ENCODE data around the gene IER3. TPM values are rescaled to one million over a fixed set of nuclear protein-coding genes. Genes with fewer than 3 reads are reported as not detected.

Gene IER3
- total RNA-seq, 2 experiments from 2014 or later, result 5.7 to 5.8 TPM

DNA sequence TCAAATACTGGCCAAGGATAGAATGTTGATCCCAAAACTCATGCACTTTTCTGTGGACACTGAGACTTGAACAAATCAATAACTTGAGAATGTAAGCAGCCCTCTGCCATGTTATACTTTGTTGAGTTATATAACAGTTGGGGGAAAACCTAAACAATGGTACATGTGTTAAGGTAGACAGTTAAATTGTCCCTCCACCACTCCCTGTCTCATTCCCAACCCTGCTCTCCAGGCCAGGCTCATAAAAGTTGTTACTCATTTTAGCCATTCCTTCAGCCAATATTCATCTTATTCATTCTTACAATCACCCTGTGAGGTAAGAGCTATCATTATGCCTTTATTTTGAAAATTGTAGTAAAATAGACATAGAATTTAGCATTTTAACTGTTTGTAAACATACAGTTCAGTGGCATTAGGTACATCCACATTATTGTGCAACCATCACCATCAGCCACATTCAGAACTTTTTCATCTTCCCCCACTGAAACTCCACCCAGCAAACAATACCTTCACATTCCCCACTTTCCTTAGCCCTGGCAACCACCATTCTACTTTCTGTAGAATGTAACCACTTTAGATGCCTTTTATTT is 38.2 kb upstream of the IER3 start:
- peaks cover 65% of the 10 kb centered on the region for H3K4me1 Mint-ChIP-seq (ENCODE audit: low read depth)
- no peaks in the 10 kb centered on the region for H3K36me3 Mint-ChIP-seq (ENCODE audit: low read depth)
- no peak overlapping the region for H3K27ac ChIP-seq (ENCODE audit: low read depth in 1 of 2, low read length in 2 of 2)
- H3K4me3 ChIP-seq (ENCODE audit: low read length), result no peak overlapping the region
- TF ChIP-seq, protein P1, sequence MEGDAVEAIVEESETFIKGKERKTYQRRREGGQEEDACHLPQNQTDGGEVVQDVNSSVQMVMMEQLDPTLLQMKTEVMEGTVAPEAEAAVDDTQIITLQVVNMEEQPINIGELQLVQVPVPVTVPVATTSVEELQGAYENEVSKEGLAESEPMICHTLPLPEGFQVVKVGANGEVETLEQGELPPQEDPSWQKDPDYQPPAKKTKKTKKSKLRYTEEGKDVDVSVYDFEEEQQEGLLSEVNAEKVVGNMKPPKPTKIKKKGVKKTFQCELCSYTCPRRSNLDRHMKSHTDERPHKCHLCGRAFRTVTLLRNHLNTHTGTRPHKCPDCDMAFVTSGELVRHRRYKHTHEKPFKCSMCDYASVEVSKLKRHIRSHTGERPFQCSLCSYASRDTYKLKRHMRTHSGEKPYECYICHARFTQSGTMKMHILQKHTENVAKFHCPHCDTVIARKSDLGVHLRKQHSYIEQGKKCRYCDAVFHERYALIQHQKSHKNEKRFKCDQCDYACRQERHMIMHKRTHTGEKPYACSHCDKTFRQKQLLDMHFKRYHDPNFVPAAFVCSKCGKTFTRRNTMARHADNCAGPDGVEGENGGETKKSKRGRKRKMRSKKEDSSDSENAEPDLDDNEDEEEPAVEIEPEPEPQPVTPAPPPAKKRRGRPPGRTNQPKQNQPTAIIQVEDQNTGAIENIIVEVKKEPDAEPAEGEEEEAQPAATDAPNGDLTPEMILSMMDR (IDR thresholded peaks at IDR 0.05), result no peak
- H3K27ac Mint-ChIP-seq, result peak overlapping the region; percentile 64
- intact Hi-C loops (cut with DNase I, micrococcal nuclease), result no loop called here
- no peak overlapping the region for H3K4me3 Mint-ChIP-seq
- H3K9me3 ChIP-seq (ENCODE audit: control insufficient read depth in 1 of 2, insufficient read depth in 1 of 2, low read length in 2 of 2), result no peaks in the 10 kb centered on the region
- no peaks in the 10 kb centered on the region for H3K27me3 ChIP-seq (ENCODE audit: control insufficient read depth in 1 of 2, insufficient read depth in 2 of 2, low read length in 2 of 2)
- H3K9me3 Mint-ChIP-seq, result no peaks in the 10 kb centered on the region
- H3K27me3 Mint-ChIP-seq, result no peaks in the 10 kb centered on the region
- ATAC-seq (ENCODE audit: poor library complexity) (no peak), DNase-seq (no peak)
- H3K4me1 ChIP-seq (ENCODE audit: insufficient read depth, low read length), result peaks cover 29% of the 10 kb centered on the region
- ChIA-PET CTCF (no interaction called here), POLR2A (interaction anchor here (0.6 to 2.0 kb wide), 3 partner anchors 11 to 43 kb away, joined by 3 to 9 read pairs (median 4); no protein-coding TSS in a partner anchor)
- H3K36me3 ChIP-seq (ENCODE audit: insufficient read depth, low read length), result no peaks in the 10 kb centered on the region

DNA sequence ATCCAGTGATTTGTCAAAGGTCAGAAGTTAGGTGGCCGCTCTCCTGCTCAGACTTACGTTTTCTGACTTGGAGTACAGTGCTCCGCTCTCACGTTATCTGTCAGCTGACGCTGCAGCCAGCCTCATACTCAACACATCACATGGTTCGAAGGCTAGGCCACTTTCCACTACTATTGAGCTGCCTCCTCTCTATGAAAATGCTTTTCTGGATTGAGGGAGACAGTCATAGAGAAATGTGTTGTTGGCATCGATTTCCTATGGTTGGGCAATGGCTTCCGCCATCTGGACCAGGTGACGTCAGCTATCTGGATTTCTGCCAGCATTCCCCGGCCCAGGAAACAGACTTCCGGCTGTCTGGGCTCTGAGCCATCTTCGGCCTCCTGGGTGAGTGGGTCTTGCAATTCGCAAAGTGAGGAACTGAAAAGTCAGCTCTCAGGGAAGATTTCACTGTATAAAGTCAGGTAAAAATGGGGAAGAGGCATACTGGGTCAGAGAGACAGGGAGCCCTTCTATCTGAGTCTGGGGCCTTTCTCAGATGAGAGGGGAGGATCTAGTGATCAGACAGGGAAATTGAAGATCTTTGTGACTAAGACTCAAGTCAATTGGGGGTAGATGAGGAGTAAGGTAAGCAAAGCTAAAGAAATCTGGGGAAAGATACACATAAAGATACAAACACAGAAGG is 37.5 kb upstream of the IER3 start:
- Histone ChIP-seq H3K36me3 (ENCODE audit: insufficient read depth, low read length) (no peaks in the 10 kb centered on the region), H3K27ac (ENCODE audit: low read depth in 1 of 2, low read length in 2 of 2) (no peak overlapping the region), H3K27me3 (ENCODE audit: control insufficient read depth in 1 of 2, insufficient read depth in 2 of 2, low read length in 2 of 2) (no peaks in the 10 kb centered on the region), H3K4me3 (ENCODE audit: low read length) (no peak overlapping the region), H3K9me3 (ENCODE audit: control insufficient read depth in 1 of 2, insufficient read depth in 1 of 2, low read length in 2 of 2) (no peaks in the 10 kb centered on the region), H3K4me1 (ENCODE audit: insufficient read depth, low read length) (peaks cover 30% of the 10 kb centered on the region)
- CTCF ChIA-PET, result no interaction called here
- intact Hi-C loops (cut with DNase I, micrococcal nuclease), result no loop called here
- peak; percentile 39 for ATAC-seq (ENCODE audit: poor library complexity)
- peak overlapping the region; percentile 32 for H3K4me3 Mint-ChIP-seq
- peak in 8 of 14 experiments; percentile 16 to 79 (median 37) for DNase-seq
- TF ChIP-seq, protein P1 (IDR thresholded peaks at IDR 0.05), result no peak
- no peaks in the 10 kb centered on the region for H3K27me3 Mint-ChIP-seq
- no peaks in the 10 kb centered on the region for H3K36me3 Mint-ChIP-seq (ENCODE audit: low read depth)
- peak overlapping the region; percentile 64 for H3K27ac Mint-ChIP-seq
- peaks cover 70% of the 10 kb centered on the region for H3K4me1 Mint-ChIP-seq (ENCODE audit: low read depth)
- POLR2A ChIA-PET, result interaction anchor here (0.6 to 2.0 kb wide), 7 partner anchors 8 to 44 kb away, joined by 3 to 12 read pairs (median 3); no protein-coding TSS in a partner anchor
- no peaks in the 10 kb centered on the region for H3K9me3 Mint-ChIP-seq

DNA sequence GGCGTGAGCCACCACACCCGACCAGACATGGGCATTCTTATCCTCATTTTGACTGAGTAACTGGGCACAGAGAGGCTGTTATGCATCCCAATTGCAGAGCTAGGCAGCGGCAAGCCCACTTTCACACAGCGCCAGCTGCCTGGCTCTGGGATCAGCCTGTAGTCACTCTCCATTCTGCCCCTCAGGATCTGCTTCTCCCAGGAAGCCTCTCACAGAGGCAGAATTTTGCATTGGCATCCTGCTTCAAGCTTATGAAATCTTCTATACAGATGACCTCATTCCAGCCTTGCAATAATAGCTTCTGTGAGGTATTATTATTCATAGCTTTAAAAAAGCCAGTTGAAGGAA is 37.0 kb upstream of the IER3 start:
- Histone ChIP-seq H3K4me1 (ENCODE audit: insufficient read depth, low read length) (peaks cover 25% of the 10 kb centered on the region), H3K9me3 (ENCODE audit: control insufficient read depth in 1 of 2, insufficient read depth in 1 of 2, low read length in 2 of 2) (no peaks in the 10 kb centered on the region), H3K36me3 (ENCODE audit: insufficient read depth, low read length) (no peaks in the 10 kb centered on the region), H3K27me3 (ENCODE audit: control insufficient read depth in 1 of 2, insufficient read depth in 2 of 2, low read length in 2 of 2) (no peaks in the 10 kb centered on the region), H3K27ac (ENCODE audit: low read depth in 1 of 2, low read length in 2 of 2) (no peak overlapping the region), H3K4me3 (ENCODE audit: low read length) (no peak overlapping the region)
- intact Hi-C loops (cut with DNase I, micrococcal nuclease), result no loop called here
- CTCF ChIA-PET, result no interaction called here
- H3K36me3 Mint-ChIP-seq (ENCODE audit: low read depth), result no peaks in the 10 kb centered on the region
- ATAC-seq (ENCODE audit: poor library complexity), result no peak
- H3K27me3 Mint-ChIP-seq, result no peaks in the 10 kb centered on the region
- DNase-seq, result no peak
- no peaks in the 10 kb centered on the region for H3K9me3 Mint-ChIP-seq
- H3K4me3 Mint-ChIP-seq, result no peak overlapping the region
- TF ChIP-seq, protein P1 (IDR thresholded peaks at IDR 0.05), result no peak
- POLR2A ChIA-PET, result interaction anchor here (0.8 to 2.0 kb wide), 6 partner anchors 8 to 28 kb away, joined by 3 to 12 read pairs (median 4); no protein-coding TSS in a partner anchor
- H3K4me1 Mint-ChIP-seq (ENCODE audit: low read depth), result peaks cover 69% of the 10 kb centered on the region
- peak overlapping the region; percentile 64 for H3K27ac Mint-ChIP-seq

Data from CD4-positive, alpha-beta T cell (primary cell).